Amniotic stem cell (primary cell): ENCODE data around the gene SLAMF8.

Experiments used
- DNase-seq: peaks from one replicate; lab custom pipeline; 2025; lab: John Stamatoyannopoulos, UW

Gene SLAMF8

DNA sequence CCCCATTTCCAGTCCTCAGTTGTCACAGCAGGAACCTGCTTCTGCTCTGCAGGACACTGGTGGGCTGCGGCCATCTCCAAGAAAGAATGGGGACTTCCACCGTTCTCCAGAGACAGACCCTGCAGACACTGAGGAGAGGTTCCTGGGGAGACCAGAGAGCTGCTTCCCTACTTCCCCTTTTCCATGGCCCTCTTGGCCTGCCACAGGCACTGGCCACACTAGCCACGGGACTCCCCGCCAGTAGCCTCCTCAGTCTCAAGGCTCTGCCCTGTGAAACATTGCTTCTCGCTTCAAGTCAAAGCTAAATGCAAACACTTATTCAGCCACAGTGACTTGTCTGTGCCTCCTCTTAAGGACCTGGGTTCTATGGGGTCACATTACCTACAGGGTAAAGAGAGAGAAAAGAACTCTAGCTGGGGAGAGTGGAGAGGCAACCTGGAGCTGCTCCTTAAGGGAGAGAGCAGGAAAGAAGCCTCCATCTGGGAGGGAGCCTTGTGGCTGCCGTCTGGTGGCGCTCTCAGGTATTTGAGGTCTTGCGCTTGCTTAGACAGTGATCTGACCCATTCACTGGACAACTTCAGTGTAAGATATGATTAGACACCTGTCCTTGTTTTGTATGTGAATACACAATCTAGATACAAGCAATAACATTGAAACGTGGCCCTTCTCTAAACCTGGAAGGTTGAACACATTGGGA lies 5.4 kb upstream of the SLAMF8 start:
- DNase-seq = no peak

- DNase-seq = no peak
Observed at GRCh38 chr1:159823406-159823805, 3.3 kb upstream of the SLAMF8 start.

GRCh38 chr1:159825564-159825963 lies 1.1 kb upstream of the SLAMF8 start:
- no peak for DNase-seq

DNA sequence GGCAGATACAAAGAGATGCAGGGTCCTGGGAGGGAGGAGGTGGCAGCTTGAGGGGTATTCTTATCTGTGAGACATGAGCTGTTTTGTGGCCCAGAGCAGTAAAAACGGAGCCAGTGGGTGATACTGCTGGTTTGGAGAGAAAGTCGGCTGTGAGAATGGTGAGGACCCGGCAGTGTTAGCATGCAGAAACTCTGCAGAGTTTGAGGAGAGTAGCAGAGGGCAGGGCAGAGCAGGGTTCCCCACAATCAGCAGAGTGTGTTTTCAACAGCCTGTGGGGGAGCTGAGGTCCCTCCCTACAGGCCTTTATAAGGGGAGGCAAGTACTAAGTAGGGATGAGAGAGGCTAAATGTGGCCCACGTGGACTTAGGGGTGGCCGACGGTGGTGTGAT lies 423 bp downstream of the SLAMF8 start:
- DNase-seq = no peak

GRCh38 chr1:159827549-159827948 lies 876 bp downstream of the SLAMF8 start:
- no peak for DNase-seq

DNA sequence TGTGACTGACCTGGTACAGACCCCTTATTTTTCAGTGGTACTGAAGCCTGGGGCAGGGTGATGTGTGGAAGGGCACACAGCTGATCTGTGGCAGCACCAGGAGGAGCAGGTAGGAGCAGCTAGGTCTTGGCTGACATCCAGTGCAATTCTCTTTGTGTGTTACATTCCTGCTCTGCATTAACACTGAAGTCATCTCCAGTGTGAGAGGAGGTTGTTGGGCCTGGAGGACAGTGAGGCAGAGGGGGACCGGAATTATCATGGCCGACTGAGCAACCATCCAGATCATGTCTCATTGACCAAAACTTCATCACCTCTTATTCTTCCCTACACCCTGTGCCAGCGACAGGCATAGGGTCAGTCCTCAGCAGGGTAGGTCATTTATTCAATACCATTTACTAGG lies 1.5 kb downstream of the SLAMF8 start:
- no peak for DNase-seq

DNA sequence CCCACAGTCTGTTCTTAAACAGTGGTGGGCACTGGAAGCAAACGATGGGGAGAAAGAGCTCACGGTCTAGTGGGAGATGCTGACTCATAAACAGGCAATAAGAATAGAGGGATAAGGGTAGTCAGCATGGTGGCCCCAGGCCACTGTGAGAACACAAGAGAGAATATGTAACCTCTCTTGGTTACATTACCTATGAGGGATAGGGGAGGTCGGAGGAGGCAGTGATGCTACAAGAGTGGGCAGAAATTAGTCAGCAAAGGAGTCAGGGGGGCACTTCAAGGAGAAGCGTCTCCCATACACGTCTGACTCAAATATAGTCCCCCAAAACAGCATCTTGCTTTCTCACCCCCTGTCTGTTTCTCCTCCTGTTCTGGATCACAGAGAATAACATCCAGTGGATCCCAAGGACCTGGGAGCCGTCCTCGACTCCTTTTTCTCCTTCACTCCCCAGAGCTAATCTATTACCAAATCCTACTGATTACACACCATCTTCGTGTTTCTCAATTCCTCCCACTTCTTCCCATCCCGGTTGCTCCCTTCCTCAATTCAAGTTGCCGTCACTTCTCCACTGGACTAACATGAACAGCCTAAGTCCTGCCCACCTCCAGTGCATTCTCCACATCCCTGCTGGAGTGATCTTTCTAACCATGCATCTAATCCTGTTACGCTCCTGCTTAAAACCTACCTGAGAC lies 2.1 kb downstream of the SLAMF8 start:
- no peak for DNase-seq

GRCh38 chr1:159829273-159829634 lies 2.6 kb downstream of the SLAMF8 start:
- DNase-seq = no peak

- no peak for DNase-seq
Observed at GRCh38 chr1:159829822-159830465, 3.3 kb downstream of the SLAMF8 start.

GRCh38 chr1:159830722-159831121 lies 4.0 kb downstream of the SLAMF8 start:
- DNase-seq = no peak

- DNase-seq = no peak
Observed at GRCh38 chr1:159831412-159832141, 4.9 kb downstream of the SLAMF8 start.

DNA sequence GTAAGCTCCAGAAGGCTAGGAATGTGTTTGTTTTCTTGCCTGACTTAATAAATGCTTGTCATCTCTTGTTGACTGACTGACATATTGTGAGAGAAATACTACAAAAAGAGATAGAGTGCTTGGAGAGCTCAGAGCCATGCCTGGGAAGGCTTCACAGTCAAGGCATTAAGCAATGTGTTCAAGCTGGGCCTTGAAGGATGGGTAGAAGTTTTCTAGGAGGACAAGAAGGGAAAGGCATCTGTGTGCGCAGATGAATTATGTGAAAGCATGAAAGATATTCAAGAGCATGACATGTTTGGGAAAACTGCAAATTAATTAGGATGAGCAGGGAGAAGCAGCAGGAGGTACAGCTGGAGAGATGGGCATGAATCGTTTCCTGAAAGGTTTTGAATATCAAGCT lies 5.6 kb downstream of the SLAMF8 start:
- no peak for DNase-seq

DNA sequence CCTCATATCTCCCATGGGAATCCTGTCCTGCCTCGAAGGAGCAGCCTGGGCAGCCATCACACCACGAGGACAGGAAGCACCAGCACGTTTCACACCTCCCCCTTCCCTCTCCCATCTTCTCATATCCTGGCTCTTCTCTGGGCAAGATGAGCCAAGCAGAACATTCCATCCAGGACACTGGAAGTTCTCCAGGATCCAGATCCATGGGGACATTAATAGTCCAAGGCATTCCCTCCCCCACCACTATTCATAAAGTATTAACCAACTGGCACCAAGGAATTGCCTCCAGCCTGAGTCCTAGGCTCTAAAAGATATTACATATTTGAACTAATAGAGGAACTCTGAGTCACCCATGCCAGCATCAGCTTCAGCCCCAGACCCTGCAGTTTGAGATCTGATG lies 8.7 kb downstream of the SLAMF8 start:
- DNase-seq = no peak

DNA sequence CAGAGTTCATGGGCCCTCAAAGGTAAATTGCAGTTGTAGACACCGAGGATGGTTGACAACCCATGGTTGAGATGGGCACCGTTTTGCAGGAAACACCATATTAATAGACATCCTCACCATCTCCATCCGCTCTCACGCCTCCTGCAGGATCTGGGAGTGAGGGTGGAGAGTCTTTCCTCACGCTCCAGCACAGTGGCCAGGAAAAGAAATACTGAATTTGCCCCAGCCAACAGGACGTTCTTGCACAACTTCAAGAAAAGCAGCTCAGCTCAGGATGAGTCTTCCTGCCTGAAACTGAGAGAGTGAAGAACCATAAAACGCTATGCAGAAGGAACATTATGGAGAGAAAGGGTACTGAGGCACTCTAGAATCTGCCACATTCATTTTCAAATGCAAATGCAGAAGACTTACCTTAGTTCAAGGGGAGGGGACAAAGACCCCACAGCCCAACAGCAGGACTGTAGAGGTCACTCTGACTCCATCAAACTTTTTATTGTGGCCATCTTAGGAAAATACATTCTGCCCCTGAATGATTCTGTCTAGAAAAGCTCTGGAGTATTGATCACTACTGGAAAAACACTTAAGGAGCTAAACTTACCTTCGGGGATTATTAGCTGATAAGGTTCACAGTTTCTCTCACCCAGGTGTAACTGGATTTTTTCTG lies 9.3 kb downstream of the SLAMF8 start:
- no peak for DNase-seq

DNA sequence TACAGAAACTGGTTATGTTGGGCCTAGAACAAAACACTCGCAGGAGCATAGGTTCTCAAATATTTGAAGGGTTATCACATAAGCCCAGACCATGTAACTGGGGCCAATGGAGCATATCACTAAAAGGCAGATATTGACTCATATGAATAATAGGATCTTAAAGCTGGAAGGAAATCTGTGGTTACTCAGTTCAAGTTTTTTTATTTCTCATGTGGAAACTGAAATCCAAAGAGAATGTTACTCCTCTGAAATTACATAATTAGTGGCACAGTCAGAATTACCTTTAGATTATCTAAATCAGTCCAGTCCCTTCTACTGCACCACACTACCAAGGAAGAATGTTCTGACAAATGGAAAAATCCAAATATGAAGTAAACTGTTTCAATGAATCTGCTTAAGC lies 12.0 kb downstream of the SLAMF8 start:
- DNase-seq = no peak

DNA sequence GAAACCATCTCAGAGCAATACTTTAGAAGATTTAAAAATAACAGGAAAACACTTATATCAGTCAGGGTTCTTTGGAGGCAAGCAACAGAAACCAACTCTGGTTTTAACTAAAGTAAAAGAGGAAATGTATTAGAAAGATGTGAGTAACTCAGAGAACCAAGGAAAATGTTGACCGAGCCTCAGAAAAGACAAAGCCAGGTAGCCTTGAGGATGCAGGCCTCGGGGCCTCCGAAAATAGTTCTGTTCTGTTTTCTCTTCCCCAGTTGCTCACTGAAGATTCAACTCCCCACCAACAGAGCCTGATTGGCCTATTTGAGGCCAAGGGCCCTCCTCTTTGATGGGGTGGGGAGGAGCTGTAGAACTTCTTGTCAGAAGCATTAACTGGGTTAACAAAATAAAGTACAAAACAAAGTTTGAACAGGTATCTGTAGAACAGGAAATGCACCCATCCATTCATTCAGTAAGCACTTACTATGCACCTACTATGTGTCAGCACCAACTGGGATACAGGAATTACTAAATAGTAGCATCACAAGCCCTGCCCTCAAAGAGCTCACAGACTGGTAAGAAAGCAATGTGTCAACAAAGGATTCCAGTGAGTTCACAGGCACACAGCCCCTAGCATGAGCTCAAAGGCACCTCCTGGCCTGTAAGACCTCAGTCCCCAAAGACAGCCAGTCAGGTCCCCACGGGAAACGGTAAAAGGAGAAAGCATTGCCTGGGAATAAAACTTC lies 12.6 kb downstream of the SLAMF8 start:
- no peak for DNase-seq

- no peak for DNase-seq
Observed at GRCh38 chr1:159841749-159842148, 15.1 kb downstream of the SLAMF8 start.

DNA sequence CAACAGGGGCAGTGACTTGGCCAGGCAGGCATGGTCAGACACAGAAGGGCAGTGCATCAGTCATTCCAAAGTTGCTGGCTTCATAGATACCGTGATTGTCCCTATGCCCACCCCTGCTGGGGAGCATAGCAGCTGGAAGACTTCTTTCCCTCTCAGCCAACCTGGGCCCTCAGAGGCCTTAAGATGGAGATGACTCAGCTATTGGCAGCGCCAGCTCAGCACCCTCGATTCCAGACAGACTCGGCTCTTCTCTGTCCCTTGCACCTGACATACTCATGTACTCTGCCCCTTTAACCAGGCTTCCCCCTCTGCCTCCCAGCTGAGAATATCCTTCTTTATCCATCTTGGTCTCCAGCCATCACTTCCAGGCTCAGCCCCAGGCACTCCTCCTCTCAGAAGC lies 16.8 kb downstream of the SLAMF8 start:
- no peak for DNase-seq

GRCh38 chr1:159845751-159846629 lies 19.3 kb downstream of the SLAMF8 start:
- no peak for DNase-seq

DNA sequence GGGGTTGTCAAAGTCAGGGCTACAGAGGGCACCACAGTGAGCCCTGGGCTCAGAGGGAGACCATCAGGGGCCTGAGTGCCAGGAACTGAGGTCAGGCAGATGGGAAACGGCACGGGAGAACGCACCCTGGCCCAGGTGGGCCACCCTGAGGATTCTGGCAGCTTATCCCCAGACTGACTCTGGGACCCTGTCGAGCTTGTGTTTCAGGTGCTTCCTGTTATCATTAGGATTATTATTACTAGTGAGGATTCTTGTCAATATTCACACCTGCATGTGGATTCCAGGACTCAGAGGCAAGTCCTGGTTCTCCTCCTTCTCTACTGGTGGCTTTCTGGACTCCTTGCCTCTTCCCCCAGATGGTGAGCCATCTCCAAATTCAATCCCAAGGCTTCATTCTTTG lies 20.6 kb downstream of the SLAMF8 start:
- no peak for DNase-seq

GRCh38 chr1:159848326-159848725 lies 21.7 kb downstream of the SLAMF8 start:
- DNase-seq = no peak
